Inferior parietal cortex (tissue), 1 donor: ENCODE data around the gene GPC6.

Experiments used
- DNase-seq: peaks from one replicate; pipeline ENCODE4 v3.0.0-alpha.2; 2016; ENCODE audit errors: extremely low spot score

The GPC6 gene

DNA sequence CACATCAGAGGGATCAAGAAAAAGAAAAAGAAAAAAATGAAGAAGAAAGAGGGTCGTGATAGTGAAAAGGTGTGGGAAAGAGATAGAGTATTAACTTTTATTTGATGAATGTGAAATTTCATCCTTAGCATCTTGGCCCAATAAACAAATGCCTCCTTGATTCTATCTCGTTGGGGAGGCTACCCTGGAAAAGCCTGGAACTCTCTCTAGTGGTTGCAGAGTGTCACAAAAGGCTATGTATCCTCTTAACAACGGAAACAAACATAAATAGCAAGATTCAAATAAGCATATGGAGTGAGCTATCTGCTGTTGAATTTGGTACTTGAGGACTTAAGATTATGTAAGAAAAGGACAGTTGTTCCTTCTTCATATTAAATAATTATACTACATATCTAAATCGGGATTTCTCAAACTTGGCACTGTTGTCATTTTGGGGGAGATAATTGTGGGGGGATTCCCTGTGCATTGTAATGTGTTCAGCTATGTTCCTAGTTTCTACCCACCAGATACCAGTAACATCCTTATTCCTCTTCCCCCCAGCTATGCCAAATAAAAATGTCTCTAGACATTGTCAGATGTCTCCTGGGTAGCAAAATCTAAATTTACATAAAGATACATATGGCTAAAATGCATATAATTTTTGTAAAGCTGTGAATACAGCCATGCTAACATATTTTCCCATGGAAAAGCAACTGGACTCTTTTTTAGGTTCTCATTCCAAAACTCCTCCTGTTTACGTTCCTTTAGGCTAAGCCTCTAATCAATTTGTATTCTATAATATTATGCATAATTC, 695.7 kb downstream of the GPC6 start:
- DNase-seq = no peak

DNA sequence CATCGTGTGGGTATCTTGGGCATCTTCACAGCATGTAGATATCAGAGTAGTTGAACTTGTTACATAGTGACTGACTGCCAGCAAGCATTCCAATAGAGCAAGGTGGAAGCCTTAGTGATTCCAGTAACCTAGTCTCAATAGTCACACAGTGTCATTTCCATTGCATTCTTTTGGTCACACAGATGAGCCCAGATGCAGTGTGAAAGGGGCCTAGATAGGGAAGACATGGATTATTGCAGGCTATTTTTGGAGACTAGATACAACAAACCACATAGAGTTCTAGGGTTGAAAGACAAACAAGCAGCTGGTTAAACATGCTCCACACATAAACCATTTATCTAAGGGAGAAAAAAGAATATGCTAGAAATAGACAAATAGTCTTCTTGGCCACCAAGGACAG, 699.4 kb downstream of the GPC6 start:
- DNase-seq = no peak

DNA sequence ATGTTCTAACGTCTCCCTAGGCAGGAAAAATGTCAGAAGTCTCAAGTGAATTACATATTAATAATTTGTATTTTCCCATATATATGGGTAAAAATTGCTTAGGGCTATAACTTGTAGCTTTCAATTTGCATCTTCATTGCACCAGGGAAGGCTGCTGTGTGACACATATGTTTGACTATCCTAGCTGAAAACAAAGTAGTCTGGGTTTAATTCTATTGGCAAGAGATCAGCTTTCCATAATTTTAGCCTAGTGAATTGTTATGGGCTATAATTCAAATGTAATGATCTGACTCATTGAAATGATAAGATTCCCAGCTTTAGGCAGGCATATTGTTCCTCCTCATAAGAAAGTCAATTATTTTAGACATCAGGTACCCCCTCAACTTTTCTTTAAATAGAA, 699.8 kb downstream of the GPC6 start:
- no peak for DNase-seq

DNA sequence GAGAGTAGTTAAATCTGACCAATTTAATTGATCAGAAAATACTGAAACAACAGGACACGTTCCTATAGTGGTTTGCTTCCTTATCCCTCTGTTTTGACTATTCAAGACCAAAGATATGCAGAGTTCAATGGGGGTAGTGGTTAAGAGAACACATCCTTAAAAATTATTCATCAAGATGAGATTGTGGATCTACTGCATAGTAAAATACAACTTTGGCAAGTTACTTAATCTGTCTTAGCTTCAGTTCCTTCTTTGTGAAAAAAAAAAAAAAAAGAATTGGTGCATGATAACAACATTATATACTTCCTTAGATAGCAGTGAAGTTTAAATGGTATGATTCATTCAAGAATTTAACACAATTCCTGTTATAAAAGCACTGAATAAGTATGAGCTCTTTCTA, 700.8 kb downstream of the GPC6 start:
- DNase-seq = no peak

DNA sequence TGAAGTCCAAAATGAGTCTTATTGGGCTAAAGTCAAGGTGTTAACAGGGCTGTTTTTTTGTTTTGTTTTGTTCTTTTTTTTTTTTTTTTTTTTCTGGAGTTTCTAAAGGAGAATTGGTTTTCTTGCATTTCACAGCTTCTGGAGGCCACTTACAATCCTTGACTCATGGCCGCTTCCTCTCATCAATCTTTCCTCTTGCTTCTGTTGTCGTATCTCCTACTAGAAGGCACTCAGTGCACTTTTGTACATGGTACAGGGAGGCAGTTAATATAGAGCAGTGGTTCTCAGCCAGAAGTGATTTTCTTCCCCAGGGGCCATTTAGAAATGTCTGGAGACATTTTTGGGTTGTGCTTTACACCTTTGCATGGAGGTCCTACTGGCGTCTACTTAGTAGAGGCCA, 706.3 kb downstream of the GPC6 start:
- DNase-seq = no peak

DNA sequence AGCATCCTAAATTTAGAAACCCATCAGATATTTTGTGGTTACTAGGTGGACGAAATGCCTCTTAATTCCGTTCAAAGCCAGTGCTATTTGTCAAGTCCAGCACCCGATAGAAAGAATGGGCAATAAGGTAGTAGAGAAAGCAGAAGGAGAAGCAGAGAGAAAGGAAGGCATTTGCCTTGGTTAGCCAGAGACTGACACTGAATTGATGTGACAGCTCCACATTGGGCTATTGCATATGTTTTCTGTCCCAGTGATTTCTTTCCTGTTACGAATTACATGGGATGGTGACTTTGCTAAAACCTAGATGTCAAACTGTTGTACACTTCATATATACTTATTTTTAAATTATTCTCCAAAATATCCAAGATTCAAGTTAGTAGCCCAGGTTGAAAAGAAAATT, 710.3 kb downstream of the GPC6 start:
- no peak for DNase-seq

DNA sequence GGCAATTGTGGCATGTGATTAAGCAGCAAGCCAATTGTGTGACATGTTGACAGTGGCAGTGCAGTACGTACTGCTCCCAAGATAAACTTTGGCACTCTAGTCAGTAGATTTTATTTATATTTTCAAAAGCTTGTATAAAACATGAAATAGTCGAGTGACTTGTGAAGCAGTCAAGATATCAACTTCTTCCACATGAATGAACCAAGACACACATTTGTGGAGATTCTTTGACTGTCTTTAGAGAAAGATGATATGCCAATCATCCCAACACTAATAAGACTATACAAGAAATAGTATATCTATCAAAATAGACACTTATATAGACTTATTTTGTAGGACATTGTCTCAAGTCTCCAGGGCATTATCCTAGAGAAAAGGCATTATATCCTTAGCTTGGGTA, 714.8 kb downstream of the GPC6 start:
- DNase-seq = no peak

DNA sequence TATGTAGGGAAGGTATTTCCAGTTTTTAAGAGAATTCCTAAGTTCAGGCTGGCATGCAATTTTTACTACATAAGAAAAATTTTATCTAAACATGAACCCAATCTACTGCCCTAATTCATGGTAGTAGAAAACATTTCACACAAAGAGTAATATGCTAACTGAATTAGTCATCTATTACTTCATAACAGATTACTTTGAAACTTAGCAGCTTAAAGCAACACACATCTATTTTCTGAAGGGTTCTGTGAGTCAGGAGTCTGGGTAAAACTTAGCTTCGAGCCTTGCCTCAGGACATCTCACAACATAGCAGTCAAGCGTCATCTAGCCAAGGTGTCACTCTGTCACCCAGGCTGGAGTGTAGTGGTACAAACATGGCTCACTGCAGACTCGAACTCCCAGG, 715.4 kb downstream of the GPC6 start:
- DNase-seq = no peak

DNA sequence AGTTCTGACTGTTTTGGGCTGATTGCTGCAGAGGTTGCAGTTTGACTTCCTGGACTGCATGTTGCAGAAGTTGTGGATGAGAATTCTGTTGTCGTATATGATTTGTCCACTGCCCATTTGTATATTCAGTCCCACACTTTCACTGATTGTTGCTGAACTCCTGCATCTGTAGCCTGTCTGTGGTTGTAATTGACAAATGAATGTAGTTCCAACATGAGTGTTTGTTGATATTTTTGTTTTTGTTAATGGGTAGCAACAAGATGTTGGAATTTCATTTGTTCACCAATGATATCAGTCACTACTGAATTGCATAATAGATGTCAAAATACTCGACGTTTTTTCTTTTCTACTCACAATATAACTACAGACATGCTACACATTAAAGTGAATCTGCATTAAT, 719.0 kb downstream of the GPC6 start:
- no peak for DNase-seq

DNA sequence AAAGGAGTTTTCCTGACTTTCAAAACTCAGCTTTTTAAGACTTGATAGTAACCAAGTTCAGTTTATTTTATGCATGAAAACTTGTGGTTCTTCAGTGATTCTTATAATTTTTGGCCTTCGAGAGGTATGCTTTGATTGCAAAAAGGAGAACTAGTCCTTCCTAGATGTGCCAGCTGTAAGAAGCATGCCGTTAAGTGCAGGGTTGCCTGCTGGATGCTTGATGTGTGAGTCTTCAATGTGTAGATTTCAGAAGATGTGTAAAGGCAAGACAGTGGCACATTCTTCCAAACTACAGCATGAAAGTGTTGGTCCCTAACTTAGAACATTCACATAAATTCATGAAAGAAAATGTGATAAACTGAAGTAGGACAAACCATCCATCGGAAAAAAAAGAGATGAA, 720.4 kb downstream of the GPC6 start:
- no peak for DNase-seq

DNA sequence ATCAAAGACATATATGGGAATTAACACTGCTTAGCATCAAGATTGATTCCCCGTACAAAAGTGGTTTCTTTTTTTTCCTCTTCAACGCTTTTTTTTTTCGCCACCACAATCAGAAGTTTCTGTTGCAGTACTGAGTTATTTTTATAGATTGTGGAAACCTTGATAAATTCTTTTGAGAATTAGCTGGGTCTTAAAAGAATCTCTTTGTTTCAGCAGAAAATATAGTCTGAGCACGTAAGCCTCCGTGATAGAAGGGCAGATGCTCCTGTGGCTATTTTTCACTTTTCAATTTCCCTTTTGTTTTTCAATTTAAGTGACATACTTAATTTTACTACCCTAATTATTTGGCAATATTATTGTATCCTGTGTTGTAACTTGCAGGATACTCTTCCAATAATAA, 721.0 kb downstream of the GPC6 start:
- DNase-seq = no peak

DNA sequence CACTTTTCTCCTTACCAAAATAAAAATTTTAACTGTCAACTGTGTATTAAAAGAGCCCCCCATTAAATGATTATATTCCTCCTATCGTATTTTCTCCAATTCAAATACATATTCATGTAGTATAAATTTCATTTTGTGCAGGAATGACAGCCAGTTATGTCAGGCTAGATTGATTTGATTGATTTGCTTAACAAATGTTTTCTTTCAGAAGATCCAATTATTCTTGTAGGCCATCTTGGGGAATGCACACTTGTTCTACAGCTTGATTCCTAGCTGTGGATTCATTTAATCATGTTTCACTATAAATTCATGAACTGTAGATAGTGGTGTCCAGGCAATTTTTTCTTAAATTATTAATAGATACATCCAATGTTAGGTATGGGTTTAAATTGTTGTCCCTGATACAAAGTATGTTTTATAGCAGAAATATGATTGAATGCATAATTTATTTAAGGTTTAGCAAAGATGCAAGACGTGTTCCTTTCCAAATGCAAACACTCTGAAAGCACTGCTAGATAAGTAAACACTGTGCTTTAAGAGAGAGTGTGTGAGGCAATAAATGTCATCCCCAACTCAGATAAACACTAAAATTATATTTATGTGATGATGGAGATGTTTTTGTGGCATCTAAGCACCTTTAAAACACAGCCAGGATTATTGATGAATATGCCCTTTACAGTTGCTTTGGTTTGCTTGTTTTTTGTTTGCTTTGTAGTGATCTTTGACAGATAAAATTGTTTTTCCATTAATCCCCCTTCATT, 721.7 kb downstream of the GPC6 start:
- no peak for DNase-seq

DNA sequence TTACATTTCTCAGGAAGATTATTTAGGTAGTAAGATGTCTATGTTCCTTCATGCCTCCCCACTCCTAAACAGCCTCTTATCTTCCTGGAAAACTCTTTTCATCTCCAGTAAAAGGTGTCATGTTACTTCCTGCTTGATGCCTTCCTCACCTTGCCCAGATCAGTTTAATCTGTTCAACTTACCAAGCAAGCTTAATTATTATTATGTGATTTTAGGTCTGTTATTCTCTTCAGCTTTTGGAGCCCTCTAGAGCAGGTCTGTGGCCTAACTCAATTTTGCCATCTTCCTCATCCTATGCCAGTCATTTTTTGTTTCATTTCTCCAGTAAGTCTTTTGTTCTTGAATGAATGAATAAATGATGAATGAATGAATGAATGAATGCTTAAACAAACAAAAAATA, 724.5 kb downstream of the GPC6 start:
- DNase-seq = no peak

DNA sequence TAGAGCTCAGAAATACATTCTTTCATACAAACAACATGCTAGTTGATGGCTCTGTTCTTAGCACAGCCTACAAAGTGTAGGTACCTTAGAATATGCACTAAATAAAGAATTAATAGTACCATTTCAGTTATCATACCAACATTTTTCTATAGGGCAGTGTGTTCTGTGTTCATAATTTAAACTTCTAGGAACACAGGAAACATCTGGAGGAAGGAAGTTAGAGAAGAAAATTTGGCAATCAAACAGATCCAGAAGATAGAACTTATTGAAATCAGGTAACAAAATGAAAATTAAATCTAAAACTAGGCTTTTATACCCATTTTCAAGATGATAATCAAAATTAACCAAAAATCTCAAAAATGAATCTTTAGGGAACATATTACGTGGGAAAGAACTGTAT, 725.3 kb downstream of the GPC6 start:
- DNase-seq = no peak

DNA sequence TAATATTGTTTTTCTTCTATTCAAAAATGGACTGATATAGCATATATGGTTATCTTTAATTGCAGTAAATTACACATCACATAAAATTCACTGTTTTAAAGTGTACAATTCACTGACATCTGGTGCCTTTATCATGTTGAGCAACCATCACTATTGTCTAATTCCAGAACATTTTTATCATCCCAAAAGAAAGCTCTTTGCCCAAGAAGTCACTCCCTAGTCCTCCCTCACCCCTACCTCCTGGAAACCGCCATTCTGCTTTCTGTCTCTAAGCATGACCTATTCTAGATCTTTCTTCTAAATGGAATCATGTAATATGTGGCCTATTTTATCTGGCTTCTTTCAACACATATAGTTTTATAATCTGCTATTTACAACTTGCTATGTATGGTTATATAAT, 727.2 kb downstream of the GPC6 start:
- DNase-seq = no peak

DNA sequence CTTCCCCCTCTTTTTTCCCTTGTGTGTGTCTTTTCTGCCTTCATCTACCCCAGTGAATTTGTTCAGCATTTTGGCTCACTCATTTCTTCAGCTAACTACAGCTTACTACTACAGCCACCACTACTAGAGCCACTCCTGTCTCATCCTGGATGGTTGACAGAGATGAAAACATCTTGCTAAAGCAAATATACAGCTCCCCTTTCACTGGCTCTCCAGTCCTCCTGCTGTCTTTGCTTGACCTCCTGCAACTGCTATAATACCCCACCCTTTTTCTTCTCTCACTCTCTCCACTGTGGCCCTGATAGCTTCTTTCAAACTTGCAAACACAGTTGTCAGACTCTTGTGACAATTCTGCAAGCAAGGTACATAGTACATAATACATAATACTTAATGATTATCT, 729.3 kb downstream of the GPC6 start:
- no peak for DNase-seq

DNA sequence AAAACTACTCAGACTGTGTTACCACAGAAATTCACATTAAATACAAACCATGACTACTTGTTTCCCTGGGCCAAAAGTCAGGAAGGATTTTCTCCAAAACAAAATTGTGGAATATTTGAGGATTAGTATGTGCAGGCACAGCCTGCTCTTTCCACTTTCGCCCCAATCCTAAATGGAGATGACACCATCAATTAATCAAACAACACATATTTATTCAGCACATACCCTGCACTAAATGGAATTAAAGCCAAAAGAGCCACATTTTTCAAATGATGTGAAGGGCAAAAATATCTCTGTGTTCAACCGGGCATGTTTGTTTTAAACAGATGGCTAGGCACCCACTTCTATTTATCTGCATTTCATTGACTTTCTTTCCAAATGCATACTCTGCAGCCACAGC, 729.8 kb downstream of the GPC6 start:
- DNase-seq = no peak

DNA sequence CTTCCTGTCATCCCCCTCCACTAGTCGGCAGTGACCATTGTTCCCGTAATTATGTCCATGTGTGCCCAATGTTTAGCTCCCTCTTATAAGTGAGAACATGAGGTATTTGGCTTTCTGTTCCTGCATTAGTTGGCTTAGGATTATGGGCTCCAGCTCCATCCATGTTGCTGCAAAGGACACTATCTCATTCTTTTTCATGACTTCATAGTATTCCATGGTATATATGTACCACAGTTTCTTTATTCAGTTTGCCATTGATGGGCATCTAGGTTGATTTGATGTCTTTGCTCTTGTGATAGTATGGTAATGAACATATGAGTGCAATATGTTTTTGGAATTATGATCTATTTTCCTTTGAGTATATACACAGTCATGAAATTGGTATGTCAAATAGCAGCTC, 730.8 kb downstream of the GPC6 start:
- DNase-seq = no peak

DNA sequence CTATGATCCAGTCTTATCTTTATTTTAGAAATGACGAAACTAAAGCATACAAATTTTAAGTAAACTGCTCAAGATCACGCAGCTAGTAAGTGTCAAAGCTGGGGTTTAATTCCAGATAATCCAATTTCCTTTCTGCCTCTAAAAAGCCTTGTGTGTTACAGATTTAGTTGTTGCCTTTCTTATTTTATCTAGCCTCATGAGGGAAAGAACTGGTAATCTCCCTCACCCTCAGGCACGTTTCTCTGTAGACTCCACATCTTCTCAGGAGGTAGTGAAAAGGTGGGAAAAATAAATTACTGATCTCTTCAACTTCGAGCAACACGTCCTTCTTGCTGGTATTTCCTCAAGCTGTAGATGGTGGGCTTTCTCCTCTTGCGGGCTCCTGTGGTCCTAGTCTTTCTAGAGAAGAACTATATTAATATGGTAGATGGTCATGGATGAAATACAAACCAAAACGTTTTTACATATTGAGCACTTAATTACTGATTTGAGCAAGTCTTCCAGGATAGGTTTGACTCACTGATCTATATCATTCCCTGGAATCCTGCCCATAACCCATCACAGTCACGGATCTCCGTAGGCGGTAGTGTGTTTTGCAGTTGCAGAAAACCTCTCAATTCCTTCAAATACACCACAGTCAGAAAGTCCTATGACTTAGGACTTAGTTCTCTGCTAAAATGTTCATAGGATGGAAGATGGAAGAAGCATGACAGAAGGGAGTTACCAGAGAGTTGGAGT, 733.4 kb downstream of the GPC6 start:
- DNase-seq = no peak

DNA sequence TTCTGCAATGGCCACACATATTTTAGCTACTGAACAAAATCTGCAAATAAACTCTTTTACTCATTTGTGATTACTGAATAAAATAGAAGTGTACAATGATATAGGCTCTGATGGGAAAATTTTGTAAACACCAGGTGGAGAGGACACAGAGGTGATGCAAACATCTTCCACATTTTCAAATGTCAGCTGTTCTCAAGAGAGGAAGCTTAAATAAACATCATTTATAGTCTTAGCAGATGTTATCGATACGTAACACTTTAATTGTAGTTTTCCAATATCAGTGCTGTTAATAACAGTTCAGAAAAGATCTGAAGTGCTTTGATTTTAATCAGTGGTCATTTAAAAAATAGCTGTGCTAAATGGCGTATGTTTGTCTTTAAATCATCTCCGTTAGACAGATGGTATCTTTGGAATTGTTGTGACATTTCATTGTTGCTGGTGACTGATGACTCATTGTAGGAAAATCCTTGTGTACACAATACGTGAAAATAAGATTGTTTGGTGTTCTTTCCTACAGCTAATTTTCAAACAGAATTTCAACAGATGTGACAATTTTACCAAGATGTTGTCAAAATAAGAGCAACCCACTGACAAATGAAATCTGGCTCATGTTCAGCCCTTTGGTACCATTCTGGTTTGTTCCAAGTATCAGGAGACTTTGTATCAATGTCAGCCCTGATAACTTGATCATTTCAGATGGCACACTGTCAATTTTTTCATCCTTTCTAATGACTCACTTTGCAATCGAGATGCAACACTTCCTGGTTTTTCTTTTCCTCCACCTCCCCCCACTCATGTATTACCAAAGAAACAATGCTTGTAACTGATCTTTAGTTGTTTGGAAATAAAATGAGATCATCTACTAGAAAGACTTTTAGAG, 736.9 kb downstream of the GPC6 start:
- no peak for DNase-seq

DNA sequence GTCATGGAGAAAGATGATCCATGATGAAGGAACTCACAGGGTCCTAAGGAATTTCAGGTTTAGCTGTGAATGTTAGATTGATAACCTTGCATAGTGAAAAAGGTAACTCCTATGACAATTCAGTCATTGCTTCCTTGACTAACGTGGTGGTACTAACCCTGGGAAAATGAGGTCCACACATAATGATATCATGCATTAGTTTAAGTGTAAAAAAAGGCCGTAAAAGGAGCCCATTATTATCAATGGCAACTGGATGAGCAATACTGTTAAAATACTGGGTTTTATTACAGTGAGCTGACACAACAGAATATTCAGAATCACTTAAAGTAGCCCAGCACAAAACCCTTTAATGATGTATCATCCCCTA, 737.5 kb downstream of the GPC6 start:
- DNase-seq = no peak

DNA sequence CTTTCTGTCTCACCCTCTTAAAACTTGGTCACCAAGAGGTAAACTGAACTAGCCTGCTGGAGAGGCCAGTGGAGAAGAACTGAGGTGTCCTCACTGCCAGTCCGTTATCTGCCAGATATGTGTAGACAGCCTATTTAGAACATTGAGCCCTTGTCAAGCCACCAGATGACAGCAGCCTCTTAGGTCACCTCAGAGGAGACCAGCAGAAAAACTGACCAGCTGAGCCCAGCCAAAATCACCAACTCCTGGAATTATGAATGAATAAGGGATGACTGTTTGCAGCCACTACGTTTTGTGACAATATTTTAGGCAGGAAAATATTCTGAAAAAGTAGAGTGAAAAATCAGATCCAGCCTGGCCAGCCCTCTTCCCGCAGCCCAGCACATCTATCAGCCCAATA, 739.0 kb downstream of the GPC6 start:
- DNase-seq = no peak
